Measurements from ENCODE around the gene EIF4E2. TPM values are rescaled to one million over a fixed set of nuclear protein-coding genes. Genes with fewer than 3 reads are reported as not detected.
A peak's percentile ranks its signal among the peaks of the same experiment; 100 is the strongest.

The EIF4E2 gene
- total RNA-seq, 2 donors from 2014 or later, result 45.8 to 48.5 TPM

DNA sequence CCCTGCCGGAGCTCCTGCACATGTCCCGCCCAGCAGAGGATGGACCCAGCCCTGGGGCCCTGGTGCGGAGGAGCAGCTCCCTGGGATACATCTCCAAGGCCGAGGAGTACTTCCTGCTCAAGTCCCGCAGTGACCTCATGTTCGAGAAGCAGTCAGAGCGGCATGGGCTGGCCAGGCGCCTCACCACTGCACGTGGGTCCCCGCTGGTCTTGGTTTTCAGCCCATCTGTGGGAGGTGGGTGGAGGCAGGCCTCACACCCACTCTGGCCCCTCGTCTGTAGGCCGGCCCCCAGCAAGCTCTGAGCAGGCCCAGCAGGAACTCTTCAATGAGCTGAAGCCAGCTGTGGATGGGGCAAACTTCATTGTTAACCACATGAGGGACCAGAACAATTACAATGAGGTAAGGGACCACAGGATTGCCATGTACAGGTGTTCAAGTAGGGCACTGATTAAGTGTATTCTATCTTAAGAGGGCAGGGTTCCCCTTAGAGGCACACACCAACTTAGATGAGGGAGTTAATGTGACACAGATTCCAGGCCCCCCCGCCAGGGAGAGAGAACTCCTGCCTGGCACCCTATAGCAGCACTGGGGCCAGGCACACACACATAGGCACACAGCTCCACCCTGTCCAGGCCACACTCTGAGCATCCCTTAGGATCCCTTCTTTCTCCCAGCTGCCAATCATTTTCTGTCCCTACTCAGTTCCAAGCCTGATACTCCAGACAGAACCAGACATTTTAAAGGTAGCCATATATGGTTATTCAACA lies 16.4 kb upstream of the EIF4E2 start:
- DNase-seq, result no peak
- intact Hi-C loops (cut with DNase I), result no loop called here
- ATAC-seq, result no peak

- ATAC-seq (no peak), DNase-seq (no peak)
- intact Hi-C loops (cut with DNase I), result no loop called here
These were observed 15.4 kb upstream of the EIF4E2 start for GRCh38 chr2:232534940-232535651.

DNA sequence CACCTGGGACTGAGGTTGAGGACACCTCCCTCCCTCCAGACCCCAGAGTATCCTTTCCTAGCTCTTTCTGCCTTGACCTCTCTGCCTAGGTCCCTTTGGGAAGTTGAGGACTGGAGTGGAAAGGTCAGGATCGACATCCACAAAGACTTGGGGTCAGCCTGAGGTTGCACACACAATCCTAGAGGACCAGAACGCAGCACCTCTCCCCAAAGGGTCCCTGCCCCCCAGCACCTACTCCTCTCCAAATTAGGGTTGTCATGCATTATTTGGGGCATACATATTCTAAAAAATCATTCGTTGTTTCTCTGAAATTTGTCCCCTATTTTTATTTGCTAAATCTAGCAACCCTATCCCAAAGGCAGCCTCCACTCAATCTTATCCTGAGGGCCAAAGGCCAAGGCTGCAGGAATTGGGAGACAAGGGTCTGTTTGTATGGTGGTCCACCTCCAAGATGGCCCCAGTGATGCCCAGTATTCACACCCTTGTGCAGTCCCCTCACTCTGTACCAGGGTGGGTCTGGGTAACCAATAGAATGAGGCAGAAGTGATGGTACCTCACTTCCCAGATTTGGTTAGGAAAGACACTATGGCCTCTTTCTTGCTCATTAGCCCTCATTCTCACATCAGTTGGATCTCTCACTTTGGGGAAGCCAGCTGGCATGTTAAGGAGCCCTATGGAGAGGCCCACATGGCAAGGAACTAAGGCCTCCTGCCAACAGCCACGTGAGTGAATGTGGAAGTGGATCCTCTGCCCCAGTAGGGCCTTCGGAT lies 14.5 kb upstream of the EIF4E2 start:
- DNase-seq (no peak), ATAC-seq (no peak)
- intact Hi-C loops (cut with DNase I), result no loop called here

DNA sequence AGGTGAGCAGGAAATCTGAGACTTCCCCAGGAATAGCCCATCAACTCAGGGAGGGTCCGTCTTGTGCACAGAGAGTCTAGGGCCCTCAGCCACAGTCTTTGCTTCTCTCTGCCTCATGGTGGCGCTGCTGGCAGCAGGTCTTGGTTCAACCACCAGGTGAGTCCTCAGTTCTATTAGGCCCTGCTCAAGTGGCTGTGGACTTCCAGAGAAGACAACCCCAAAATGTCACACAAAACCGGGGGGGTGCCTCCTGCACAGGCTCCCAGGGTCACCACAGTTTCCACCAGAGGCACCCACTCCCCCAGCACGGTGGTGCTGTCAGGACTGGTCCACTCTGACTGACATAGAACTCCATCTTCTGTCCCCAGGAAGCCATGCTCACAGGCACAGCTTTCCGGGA lies 13.4 kb upstream of the EIF4E2 start:
- intact Hi-C loops (cut with DNase I), result no loop called here
- DNase-seq (no peak), ATAC-seq (no peak)

GRCh38 chr2:232537499-232537898 lies 13.0 kb upstream of the EIF4E2 start:
- intact Hi-C loops (cut with DNase I), result no loop called here
- ATAC-seq (peak; percentile 13 to 56), DNase-seq (no peak)

GRCh38 chr2:232538671-232539070 lies 11.8 kb upstream of the EIF4E2 start:
- intact Hi-C loops (cut with DNase I), result no loop called here
- DNase-seq (no peak), ATAC-seq (peak in 1 of 2 donors; percentile 34)

DNA sequence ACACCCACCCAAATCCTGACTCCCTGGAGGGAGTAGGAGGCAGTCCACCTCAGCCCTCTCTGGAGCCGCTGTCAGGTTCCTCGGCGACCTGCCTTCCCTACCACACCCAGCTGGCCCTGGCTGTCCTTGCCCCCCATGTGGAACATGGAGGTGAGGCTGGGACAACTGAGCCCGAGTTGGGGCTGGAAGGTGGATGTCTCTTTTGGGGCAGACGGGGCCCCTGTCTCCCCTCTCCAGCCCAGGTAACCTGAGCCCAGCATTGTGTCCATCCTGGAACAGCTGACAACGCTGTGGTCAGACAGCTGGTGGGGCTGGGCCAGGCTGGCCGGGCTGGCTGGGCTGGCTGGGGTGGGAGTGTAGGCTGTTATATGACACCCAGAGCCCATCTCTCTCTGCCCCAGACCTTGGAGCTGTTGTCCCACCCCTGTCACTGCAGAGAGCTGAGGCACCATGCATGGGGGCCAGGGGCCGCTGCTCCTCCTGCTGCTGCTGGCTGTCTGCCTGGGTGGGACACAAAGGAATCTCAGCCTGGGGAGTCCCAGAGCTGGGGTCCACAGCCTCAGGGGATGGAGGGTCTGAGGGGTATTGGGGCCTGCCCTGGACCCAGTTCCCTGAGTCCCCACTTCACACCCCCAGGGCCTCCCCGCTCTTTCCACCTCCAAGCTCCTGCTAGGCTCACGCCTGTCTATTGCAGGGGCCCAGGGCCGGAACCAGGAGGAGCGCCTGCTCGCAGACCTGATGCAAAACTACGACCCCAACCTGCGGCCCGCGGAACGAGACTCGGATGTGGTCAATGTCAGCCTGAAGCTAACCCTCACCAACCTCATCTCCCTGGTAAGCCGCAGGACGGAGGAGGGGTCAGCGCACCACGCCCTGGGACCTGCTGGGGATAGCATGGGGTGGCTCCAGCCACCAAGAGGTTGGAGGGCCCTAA lies 10.9 kb upstream of the EIF4E2 start, which contains the start of gene CHRNG:
TSS of gene CHRNG (plus strand) at position 395 of the 934 bp plus-strand sequence. CDS start at position 451, 56 bp downstream.
- DNase-seq, result no peak
- intact Hi-C loops (cut with DNase I), result no loop called here
- ATAC-seq, result no peak

- intact Hi-C loops (cut with DNase I), result no loop called here
- no peak for DNase-seq
- ATAC-seq, result no peak
These were observed 9.9 kb upstream of the EIF4E2 start for GRCh38 chr2:232540441-232541041.

DNA sequence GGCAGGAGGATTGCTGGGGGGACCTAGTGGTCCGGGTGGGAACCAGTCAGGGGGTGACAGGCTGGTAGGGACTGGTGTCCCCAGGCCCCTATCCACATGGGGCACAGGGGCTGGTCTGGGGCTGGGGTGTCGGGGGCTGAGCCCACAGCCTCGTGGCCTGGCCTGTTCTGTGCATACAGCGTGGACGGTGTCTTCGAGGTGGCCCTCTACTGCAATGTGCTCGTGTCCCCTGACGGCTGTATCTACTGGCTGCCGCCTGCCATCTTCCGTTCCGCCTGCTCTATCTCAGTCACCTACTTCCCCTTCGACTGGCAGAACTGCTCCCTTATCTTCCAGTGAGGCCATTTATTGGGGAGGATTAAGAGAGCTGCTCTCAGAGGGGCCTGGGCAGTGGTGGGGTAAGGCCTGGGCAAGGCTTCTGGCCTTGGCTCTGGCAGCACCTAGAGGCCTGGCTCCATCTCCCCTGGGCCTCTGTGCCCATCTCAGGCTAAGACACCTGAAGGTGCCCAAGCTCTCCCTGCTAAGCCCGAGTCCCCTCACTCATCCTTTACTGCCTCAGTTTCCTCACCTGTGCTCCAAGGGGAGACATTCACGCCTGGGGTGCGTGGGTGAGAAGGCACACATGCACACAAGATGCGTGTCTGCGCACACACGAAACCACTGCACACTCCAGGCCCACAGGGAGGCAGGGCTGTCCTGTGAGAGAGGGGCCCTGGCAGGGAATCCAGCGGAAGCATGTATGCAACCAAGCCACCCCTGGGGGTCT lies 9.1 kb upstream of the EIF4E2 start:
- no peak for DNase-seq
- ATAC-seq, result peak in 1 of 2 donors; percentile 12
- intact Hi-C loops (cut with DNase I), result no loop called here

DNA sequence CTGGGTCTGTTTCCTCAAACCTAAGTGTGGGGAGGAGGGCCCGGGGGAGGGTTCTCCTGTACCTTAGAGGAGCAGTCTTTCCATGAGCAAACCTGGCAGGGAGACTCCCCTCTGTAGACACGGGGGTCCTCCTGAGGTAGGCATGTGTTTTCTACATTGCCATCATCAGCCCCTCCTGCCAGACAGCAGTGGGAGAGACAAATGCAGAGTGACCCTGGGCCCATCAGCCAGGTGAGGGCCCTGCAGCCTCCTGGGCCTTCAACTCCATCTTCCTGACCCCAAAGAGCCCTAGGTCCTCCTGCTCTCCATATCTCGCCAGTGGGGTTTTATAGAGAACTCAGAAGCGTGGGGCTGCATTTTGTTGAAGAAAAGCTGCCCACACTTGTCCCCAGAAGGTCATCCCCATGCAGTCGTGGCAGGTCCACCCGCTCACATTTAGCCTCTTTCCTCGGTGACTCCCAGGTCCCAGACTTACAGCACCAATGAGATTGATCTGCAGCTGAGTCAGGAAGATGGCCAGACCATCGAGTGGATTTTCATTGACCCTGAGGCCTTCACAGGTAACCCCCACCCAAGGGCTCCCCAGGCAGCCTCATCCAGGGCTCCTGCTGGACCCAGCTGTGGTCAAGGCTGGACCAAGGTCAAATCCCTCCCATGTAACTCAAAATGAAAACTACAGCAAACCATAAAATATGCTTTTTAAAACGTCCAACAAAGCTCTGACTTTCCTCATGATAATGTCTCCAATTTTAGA lies 8.4 kb upstream of the EIF4E2 start:
- intact Hi-C loops (cut with DNase I), result no loop called here
- ATAC-seq, result no peak
- DNase-seq, result no peak

GRCh38 chr2:232542715-232543467 lies 7.6 kb upstream of the EIF4E2 start:
- ATAC-seq (no peak), DNase-seq (no peak)
- intact Hi-C loops (cut with DNase I), result no loop called here

GRCh38 chr2:232543491-232543890 lies 7.0 kb upstream of the EIF4E2 start:
- DNase-seq (no peak), ATAC-seq (no peak)
- intact Hi-C loops (cut with DNase I), result no loop called here

DNA sequence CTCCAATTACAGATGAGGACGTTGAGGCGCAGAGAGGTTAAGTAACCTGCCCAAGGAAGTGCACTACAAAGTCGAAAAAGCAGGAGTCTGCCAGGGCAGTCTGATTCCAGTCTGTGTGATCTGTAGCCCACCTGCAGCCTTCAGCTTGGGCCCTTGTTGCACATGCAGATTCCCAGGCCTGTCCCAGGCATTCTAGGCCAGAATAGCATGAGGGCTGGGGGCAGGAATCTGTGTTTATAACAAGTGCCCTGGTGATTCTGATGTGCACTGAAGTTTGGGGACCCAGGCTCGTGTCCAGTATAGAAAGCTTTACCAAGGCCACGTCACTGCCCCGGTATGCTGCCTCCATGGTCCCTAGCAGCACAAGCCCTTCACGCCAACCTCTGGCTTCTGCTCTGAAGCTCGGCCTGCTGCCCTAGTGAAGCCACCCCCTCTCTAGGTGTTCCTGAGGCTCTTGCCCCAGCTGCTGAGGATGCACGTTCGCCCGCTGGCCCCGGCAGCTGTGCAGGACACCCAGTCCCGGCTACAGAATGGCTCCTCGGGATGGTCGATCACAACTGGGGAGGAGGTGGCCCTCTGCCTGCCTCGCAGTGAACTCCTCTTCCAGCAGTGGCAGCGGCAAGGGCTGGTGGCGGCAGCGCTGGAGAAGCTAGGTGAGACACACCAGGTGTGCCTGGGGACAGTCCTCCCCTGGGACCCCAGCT lies 6.4 kb upstream of the EIF4E2 start:
- DNase-seq (no peak), ATAC-seq (no peak)
- intact Hi-C loops (cut with DNase I), result no loop called here

- intact Hi-C loops (cut with DNase I), result no loop called here
- DNase-seq (no peak), ATAC-seq (no peak)
These were observed 5.8 kb upstream of the EIF4E2 start for GRCh38 chr2:232544674-232545073.

DNA sequence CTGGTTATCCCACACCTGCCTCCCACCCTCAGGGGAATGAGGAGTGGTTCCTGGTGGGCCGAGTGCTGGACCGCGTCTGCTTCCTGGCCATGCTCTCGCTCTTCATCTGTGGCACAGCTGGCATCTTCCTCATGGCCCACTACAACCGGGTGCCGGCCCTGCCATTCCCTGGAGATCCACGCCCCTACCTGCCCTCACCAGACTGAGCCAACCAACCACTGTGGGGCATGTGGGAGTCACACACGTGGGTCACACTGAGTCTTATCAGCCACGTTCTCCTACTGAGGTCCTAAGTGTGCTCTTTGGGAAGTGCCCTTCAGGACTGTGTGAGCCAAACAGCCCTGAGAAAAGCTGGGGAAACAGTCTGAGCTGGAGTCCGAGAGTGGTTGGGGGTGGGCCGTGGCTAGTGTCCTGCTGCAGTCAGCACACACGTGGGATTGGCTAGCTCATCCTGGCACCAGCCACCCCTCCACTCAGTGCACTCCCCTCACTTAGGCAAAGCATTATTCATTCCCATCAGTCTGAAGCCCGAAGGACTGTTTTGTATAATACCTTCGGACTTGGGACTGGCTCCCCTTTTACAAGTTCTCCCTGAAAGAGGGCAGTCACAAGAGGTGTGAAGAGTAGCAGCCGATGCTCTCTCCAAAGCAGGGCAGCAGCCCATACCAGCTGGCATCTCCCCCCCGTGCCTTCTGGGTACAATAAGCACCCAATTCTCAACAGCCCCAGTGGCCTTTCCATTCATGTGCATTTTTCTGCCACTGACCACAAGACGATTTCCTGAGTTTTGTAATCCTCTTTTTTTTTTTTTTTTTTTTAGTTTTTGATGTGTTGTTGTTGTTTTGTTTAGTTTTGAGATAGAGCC lies 4.7 kb upstream of the EIF4E2 start:
- intact Hi-C loops (cut with DNase I), result no loop called here
- DNase-seq (no peak), ATAC-seq (no peak)

All from left cardiac atrium (tissue), 4 donors.